GM19193 (cell line): ENCODE results near the gene GPD1L.

Source experiments
- POLR2A ChIP-seq: IDR thresholded peaks from 4 replicates; pipeline ENCODE4 v1.6.1; 2011; ENCODE audit not compliant: insufficient read depth, insufficient read length; ENCODE audit errors: extremely low read depth

The GPD1L gene

DNA sequence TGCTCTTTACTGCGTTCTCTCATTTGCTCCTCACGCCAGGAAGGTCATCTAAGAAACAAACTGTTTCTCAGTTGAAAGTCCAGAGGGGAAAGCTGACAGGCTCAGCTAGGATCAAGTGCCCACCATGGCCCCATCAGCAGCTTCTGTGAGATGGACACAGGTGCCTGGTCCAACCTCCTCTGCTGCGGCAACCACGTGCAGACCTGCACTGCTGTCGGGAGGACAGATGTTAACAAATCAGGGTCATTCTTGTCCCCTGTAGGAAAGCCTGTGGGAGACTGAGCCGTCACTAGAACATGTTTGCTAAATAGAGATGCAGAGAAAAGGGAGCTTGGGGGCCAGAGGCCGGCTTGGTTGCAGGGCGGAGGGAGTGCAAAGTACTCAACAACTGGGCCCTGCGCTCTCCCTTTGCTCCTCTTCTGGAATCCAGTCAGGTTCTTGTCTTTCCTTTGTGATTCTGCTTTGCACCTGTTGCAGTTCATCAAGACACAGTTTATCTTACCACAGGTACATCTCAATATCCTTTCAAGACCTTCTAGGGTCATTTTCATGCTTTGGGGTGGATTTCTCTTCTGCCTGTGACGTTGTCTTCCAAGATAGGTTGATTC, 20.9 kb downstream of the GPD1L start:
- no peak for TF ChIP-seq POLR2A

DNA sequence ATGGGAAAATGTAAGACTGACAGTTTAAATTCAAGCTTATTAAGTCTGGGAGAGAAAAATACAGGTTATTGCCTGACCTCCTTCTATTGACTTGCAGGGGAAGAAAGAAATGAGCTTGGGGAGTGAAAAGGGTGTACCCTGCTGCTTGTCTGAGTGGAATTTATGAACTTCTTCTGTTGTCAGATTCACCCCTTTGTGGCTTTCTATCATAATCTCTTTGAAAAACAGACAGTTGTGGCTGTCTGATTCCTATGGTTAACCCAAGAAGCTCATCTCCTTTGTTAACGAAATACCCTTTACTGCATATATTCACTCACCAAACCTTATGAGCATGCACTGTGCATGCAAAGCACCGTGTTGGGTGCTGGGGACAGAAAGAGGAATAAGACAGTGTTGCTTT, 22.5 kb downstream of the GPD1L start:
- no peak for TF ChIP-seq POLR2A

DNA sequence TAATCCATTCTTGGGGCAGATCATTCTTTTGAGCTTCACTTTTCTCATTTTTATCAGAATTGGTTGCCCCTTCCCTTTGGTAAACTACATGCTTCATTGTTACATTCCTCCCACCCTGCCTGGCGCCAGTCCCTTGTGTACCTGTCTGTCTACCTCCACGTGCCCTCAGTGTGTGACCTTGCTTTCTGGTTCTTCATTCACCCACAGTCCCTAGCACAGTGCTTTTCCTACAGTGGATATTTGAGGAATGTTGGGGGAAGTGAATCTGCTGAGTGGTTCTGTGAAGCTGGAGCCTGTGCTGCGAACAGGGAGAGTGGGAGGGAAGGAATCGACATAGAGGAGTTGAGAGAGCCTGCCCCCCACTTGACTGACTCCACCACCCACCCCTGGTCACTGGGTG, 23.4 kb downstream of the GPD1L start:
- TF ChIP-seq POLR2A, result no peak

DNA sequence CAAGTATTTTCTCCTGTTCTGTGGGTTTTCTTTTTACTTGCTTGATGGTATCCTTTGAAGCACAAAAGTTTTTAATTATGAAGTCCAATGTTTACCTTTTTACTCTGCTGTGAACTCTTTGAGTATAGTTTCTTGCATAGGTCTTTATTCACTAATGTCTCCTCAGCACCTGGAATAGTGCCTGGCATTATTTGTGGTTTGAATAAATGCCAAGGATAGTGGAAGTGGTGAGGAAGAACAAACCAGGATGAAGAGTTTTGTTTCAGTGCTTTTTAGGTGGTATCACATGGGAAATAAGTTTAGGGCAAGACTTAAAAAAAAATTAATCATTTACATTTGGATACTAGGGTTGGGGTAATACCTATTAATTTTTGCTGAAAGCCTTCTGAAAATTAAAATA, 25.7 kb downstream of the GPD1L start:
- no peak for TF ChIP-seq POLR2A

DNA sequence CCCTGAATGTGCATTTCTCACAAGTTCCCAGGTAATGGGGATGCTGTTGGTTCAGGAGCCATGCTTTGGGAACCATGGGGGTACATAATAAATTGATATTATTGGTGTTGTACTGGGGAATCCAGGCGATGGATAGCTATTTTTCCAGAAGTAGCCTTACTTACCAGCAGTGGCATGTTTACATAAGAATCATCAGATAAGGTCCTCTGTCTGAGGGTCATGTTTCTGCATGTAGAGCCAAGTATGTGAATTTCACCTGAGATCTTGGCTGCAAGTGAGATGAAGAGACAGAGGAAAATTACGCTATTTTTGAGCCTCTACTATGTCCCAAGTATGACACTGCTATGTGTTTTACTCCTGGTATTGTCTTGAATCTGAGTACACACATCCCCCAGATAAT, 26.3 kb downstream of the GPD1L start:
- TF ChIP-seq POLR2A, result no peak

DNA sequence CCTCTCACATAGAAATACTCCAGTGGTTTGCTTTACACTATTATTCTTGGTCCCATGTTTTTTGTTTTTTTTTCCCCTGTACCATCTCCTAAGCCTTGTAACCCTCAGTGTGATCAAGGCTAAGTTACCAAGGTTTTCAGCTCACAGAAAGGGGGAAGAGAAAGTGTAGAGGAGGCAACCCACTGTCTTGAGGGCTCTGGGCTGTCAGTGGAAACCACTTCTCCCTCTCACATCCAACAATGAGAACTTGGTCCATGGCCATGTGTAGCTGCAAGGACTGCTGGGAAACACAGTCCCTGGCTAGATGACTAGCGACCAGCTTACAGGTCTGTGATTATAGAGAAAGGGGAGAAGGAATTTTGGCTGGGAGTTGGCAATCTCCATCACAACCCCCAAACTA, 30.3 kb downstream of the GPD1L start:
- TF ChIP-seq POLR2A, result no peak

DNA sequence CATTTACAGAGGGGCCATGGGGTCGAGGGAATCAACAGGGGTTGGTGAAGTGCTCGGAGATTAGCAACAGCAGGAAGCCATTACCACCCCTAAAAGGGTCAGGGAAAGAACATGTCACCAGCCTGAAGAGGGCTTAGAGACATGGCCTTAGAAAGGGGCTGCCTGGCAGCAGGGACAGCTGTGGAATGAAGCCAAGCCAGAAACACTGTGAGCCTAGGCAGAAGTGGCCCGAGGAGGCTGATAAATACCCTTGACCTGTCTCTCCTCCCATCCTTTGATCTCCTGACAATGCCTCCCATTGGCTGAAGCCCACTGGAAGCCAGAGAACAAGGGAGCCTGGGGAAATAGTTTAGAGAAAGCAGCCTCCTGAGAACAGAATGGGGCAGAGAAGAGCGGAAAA, 31.4 kb downstream of the GPD1L start:
- no peak for TF ChIP-seq POLR2A

DNA sequence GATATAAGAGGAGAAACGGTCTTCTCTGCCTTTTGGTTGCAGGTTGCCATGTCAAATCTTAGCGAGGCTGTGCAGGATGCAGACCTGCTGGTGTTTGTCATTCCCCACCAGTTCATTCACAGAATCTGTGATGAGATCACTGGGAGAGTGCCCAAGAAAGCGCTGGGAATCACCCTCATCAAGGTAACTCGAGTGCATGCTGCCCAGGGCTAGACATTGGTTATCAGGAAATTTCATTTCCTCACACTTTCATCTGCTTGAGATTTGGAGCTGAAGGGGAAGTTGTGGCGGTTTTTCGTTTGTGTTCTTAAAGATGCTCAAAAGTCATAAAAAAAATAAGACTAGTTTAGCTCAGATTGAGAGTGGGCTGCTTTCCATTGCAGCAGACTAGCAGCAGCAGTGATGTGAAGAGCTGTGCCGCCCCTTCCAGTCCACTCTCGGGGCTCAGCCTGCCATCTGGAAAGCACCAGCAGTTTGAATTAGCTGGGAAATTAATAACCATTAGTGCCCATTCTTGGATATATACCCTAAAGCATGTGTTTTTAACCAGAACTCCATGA, 32.2 kb downstream of the GPD1L start:
- TF ChIP-seq POLR2A, result no peak

DNA sequence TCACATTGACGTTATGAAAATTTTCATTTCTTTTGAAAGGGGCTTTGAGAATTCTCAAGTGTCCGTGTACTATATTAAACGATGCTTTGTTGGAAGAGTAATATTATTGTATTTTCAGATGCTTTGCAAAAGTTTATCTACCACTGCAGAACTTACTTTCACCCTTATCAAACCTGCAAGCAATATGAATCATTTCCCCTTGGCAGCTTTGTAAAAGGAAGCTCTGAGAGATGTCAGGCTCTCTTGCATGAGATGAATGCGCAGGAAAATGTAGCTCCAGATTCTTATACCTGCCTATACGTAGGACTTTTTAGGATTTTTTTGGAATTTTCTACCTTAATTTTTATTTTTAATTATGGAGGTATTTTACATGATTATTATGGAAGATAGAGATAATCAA, 34.5 kb downstream of the GPD1L start:
- TF ChIP-seq POLR2A, result no peak

DNA sequence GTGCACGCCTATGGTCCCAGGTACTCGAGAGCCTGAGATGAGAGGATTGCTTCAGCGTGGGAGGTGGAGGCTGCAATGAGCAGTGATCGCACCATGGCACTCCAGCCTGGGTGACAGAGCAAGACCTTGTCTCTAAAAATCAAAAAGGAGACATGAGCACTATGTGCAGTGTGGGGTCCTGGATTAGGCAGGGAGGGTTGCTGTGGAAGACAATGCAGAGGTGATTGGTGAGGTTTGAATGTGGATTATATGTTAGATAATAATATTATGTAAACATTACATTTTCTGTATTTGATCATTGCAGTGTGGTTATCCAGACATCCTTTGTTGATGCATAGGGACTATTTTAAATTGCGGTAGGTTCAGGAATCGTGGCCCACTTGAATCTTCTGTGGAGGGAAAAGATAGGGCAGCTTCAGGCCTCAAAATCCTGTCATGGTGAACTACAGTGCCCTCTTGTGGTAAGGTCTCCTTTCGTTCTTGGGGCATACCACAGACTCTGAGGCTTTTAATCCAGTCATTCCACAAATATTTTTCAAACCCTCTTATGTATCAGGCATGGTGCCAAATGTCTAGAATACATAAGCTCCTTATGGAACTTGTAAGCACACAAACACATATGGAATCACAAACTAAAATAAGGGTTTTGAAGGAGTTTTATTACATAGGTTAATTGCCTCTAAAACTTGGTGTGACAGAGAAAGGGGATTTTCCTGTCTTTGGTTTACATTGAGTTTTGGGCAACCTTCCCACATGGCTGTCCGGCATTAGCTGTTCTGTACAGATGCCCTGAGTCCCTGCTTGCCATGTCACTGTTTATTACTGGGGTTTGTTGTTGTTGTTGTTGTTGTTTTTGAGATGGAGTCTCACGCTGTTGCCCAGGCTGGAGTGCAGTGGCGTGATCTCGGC, 37.7 kb downstream of the GPD1L start:
- TF ChIP-seq POLR2A, result no peak

DNA sequence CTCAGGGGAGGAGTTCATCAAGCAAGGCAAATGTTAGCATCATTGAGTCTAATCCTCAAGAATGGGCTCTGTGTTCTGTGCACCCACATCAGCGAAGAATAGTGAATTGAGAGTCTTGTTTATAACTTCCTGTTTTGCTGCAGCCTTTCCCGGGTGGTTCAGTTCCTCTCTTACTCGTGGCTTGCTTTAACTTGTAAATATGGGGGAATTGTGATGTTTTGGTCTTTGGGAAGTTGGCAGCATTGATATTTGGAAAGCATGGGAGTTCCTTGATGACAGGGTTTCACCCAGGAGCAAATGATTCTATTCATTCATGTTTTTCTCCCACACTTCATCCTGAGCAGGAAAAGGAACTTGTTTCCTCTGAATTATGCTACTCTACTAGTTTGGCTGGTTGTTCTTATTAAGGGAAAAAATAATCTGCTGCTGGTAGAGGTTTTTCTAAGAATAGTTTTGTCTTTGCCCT, 40.4 kb downstream of the GPD1L start:
- TF ChIP-seq POLR2A, result no peak

DNA sequence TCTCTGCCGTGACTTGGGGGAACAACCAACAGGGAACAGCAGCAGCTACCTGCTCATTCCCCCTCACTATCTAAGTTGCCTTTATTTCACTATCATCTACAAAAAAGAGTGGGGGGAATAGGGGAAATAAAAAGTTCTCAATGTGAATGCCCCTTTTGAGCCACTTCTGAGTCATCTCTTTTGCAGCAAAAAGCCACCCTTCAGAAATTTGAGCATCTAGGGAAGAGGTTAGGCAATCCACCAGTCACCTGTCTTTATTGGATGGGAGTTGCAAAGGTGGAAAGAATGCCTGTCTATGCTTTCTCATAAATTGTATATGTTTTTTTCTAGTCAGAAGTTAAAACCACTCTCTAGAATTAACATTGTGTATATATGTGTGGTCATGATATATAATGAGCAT, 41.1 kb downstream of the GPD1L start:
- no peak for TF ChIP-seq POLR2A

DNA sequence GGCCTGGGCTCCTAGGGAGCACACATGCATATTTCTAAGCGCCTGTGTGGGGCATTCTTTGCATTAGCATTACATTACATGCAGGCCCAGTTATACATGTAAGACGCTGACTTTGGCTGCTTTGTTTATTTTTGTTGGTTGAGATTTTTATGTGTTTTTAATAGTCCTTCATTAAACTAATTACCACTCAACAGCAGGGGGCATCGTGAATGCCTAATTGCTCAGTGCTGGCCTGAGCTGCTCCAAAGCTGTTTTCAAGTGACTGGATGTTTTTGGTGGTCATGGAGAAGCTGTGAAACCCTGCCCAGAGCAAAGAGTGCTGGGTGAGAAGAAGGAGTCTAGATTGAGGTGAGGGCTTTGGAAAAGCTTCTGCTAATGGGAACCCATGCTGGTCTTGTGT, 41.5 kb downstream of the GPD1L start:
- TF ChIP-seq POLR2A, result no peak

DNA sequence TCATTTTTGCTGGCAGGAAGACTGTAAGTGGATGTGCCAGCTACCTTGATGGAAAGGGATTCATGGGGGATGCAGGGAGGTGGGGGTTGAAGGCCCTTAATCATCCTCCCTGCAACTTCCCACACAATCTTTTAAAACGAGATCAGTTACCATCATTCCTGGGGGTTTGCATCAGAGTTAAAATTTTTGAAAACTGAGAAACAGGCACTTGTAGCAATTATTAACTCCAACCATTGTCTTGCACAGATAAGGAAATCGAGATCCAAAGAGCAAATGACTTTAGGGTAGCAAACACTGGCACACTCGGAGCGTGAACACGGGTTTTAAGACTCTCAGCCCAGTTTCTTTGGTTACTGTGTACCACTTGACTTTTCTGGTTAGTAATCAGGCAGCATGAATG, 41.9 kb downstream of the GPD1L start:
- no peak for TF ChIP-seq POLR2A

DNA sequence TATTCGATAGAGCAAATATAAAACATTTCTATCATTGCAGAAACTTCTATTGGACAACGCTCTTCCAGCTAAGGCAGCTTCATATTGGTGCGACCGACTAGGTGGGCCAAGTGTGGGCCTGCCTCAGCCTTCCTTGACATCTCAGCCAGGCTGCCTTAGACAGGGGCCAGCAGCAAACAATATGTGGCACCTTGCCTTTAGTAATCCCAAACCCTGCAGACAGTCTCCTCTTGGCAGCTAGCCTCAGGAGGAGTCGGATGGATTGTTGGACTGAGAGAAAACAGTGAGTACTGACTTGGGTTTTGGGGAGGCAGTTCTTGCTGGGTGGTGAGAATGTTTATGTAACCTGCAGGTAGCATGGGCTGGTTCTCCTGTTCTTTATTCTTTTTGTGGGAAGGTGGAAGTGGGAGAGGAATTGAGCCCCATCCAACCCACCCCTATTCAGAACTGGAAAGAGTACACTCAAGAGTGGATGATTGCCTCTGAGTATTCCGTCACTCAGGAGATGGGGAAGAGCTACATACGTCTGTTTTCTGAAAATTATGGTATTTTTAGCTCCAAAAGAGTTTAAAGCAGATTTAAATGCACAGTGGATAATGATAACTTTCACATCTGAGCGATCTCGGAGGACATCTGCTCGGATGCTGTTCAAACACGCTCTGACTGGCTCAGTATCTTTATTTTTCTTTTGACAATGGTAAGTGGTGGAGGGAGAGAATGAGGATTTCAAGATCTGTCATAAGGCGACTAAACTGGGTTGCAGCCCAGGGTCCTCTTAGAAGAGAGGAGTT, 47.2 kb downstream of the GPD1L start:
- no peak for TF ChIP-seq POLR2A
